Stimulated activated CD4-positive, alpha-beta T cell treated with anti-CD3 and anti-CD28 coated beads, Interleukin-12 subunit alpha, Interleukin-12 subunit beta, amount 100 ng/mL, for 4 hours (primary cell): Measurements from ENCODE around the gene DNAH17.
"Not testable (repeated sequence)": the region's sequence is repeated elsewhere in the genome, so short reads cannot be mapped to it uniquely, and the experiment has no call there.

Experiments
- DNase-seq: peaks from one replicate; pipeline ENCODE4 v3.0.0-alpha.2; 2020

DNAH17 gene

GRCh38 chr17:78523934-78524655, 53.1 kb downstream of the DNAH17 start:
- no peak for DNase-seq

GRCh38 chr17:78522031-78522809, 55.0 kb downstream of the DNAH17 start:
- no peak for DNase-seq

DNA sequence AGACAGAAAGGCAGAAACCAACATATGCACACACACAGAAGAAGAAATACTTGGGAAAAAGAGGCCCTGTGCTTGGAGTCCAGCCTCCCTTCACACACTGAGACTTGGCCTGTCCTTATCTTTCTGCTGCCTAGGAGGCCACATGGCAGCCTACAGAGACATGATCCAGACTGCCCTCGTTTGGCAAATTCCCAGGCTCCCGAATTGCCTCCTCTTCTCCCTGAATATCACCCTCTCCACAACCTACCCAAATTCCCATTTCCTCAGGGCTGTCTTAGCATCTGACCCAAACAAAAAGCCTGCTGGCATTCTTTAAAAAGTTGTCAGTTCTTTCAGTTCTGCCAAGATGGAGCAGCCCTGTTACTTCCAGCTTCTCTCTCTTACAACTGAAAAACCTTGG, 59.8 kb downstream of the DNAH17 start:
- DNase-seq = no peak

GRCh38 chr17:78515480-78515879, 61.7 kb downstream of the DNAH17 start:
- DNase-seq = no peak

DNA sequence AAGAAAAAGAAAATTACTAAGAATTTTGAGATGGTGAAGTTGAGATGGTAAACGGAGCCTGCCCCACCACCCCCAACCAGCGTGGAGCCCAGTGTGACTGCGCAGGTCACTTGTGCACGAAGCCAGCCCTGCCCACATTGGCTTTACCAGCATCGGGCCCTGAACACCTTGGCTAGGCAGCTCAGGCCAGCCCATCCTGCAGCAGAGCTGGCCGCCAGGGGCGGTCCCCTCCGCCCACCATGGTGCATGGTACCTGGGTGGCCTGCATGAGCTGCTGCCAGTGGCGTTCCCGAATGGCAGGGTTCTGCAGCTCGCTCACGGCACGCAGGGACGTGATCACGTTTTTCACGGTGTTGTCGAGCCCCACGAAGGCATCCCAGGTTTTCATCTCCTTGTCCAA, 62.7 kb downstream of the DNAH17 start:
- no peak for DNase-seq

DNA sequence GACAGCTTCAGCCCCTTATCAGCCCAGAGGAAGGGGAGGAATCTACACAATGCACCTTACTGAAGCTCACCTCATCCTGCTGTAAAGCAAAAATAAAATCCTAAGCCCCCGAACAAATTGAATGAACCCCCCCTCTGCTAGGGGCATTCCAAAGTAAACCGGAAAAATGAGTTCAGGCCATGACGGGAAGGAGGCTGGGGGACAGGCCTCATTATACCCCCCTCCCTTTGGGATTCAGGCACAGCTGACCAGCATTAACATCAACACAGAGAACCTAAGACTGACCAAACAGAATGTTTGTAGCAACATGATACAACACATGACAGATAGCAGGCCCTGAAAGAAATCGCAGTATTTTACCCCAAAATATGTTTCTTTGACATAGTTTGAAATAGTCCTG, 64.2 kb downstream of the DNAH17 start:
- DNase-seq = no peak

- DNase-seq = no peak
Measured at GRCh38 chr17:78510141-78511075, 66.8 kb downstream of the DNAH17 start.

DNA sequence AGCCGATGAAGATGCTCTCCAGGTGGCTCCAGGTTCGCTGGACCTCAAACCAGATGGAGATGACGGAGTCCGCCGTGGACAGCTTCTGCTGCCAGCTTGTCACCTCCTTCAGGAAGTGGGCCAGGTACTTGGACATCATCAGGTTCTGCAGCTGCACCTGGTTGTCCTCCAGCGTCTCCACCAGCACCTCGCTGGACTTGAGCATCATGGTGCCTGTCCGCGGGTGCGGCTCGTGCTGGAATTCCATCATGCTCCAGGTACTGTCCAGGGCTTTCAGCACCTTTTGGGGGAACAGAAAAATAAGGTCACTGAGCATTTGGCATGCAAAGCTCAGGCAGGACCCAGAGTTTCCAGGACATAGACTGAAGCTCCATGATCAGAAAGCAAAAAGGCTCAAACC, 69.7 kb downstream of the DNAH17 start:
- no peak for DNase-seq

GRCh38 chr17:78506454-78507309, 70.5 kb downstream of the DNAH17 start:
- DNase-seq = no peak

DNA sequence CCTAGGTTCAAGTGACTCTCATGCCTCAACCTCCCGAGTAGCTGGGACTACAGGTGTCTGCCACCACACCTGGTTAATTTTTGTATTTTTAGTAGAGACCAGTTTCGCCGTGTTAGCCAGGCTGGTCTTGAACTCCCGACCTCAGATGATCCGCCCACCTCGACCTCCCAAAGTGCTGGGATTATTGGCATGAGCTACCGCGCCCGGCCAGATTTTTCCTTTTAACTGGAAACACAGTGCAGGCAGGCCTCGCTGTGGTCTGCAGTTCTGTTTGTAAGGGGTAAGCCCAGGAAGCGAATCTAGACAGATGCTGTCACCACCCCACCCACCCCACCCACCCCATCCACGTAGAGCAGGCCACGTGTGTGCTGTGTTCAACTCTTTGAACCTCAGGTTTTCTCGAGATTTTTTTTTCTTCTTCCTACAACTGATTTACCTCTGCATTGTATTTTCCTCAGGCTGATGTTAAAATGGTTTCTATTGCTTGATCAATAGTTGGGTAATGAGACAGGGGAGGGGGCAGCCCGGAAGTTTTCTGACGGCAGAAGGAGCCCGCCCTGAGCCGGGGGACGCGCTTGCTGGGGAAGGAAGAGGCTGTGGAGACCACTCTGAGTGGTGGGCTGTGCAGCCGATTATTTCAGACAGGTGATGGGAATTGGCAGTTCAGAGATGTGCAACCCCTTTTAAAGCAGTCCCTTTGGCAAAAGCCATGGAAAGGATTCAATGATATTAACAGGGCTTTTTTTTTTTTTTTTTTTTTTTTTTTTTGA, 72.9 kb downstream of the DNAH17 start:
- DNase-seq = no peak

GRCh38 chr17:78503388-78503787, 73.8 kb downstream of the DNAH17 start:
- not testable (repeated sequence) for DNase-seq

- DNase-seq = no peak
Measured at GRCh38 chr17:78502611-78503148, 74.5 kb downstream of the DNAH17 start.

DNA sequence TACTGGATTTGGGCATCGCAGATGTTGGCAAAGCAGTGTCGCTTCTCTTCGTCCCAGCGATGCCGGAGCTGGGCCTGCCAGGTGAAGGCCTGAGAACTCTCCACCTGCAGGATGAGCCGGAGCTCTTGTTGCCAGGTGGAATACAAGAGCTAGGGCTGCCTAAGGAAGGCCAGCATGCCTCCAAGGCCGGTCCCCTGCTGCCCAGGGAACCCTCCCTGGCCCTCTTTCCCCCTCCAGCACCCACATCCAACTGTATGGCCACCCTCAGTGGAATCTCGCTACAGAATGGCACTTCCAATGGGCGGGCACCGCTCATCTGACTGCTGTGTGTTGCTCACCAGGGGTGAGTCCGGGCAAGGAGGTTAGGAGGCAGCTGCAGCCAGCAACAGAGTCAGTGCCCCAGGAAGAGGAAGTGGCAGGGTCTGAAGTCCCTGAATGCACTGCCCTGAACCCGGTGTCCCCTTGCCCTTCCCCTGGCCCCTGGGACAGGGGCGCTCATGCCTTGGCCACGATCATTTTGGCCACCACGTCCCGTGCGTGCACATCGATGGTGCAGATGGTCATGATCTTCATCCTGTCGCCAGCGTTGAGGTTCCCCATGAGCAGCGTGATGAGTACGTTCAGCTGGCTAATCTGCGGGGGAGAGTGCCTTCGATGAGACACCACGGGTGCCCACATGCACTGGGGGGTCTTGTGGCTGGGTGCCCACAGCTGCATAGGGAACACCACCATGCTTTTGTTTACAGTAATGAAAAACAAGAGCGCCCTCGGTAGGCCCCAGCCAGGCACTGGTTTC, 75.8 kb downstream of the DNAH17 start:
- DNase-seq = no peak

- no peak for DNase-seq
Measured at GRCh38 chr17:78500806-78501205, 76.4 kb downstream of the DNAH17 start.

DNA sequence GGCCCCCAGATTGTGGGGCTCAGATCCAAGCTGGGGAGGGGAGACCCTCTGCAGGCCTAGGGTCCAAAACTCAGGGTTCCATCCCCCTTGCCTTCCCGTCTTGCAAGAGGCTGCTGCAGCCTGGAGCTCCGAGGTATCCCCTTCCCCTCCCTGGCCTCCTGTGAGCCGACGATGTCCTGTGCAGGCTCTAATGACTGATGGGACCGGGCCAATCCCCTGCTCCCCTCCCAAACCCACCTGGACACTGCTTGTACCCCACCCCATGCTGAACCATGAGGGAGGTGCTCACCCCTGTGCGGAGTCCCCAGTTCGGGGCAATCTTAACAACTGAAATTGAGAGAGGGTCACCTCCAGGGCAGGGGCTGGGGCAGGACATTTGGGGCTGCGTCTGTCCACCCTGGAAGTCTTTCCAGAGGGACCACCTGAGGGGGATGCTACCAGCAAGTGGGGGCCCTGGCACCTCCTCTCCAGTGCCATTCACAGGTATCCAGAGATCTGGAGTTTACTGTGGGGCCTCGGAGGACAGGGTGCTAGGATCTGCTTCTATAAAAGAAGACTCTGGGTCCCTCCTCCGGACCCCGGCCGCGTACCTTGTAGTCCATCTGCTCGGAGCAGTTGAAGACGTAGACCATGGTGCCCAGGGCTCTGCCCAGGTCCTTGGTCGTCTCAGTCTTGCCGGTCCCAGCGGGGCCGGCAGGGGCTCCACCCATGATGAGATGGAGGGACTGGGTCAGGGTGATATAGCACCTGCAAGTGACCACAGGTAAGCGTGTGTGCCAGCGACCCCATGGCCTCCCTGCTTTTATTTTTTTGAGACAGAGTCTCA, 77.3 kb downstream of the DNAH17 start:
- DNase-seq = no peak

- DNase-seq = no peak
Measured at GRCh38 chr17:78498848-78499247, 78.3 kb downstream of the DNAH17 start.

GRCh38 chr17:78497115-78497540, 80.1 kb downstream of the DNAH17 start:
- DNase-seq = peak; percentile 40

- no peak for DNase-seq
Measured at GRCh38 chr17:78496311-78496710, 80.9 kb downstream of the DNAH17 start.

DNA sequence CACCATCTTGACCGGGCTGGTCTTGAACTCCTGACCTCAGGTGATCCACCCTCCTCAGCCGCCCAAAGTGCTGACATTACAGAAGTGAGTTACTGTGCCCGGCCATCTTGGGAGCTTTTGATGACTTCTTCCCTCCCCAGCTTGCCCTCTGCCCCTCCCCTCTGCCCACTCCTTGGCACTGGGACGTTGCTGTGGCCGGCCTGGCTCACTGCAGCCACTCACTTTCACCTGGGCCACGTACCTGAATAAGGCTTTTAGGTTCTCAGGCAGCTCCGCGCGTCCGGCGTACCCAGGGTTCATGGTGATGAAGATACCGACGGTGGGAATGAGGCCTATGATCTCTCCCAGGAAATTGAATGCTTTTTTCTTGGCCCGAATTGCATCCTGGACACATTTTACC, 81.6 kb downstream of the DNAH17 start:
- DNase-seq = no peak
